IPS-20b (cell line): ENCODE measurements around the gene TTC21A.
A peak's percentile ranks its signal among the peaks of the same experiment; 100 is the strongest.
"Not testable (repeated sequence)": the region's sequence is repeated elsewhere in the genome, so short reads cannot be mapped to it uniquely, and the experiment has no call there.

Experiments
- H3K27ac ChIP-seq: one replicate; pipeline ENCODE4 v1.5.1; 2013; ENCODE audit warnings: low read length
- H3K27me3 ChIP-seq: 2 replicates; pipeline ENCODE4 v1.6.1; 2013; ENCODE audit warnings: mild to moderate bottlenecking, low read length, inconsistent platforms; ENCODE audit not compliant: insufficient read depth
- H3K36me3 ChIP-seq: 2 replicates; pipeline ENCODE4 v1.6.1; 2013; ENCODE audit warnings: low read depth, mild to moderate bottlenecking, inconsistent platforms, low read length, moderate library complexity; ENCODE audit not compliant: insufficient read depth
- H3K4me1 ChIP-seq: 2 replicates; pipeline ENCODE4 v1.6.1; 2013; ENCODE audit warnings: mild to moderate bottlenecking, control low read depth, inconsistent platforms, low read length, moderate library complexity; ENCODE audit not compliant: insufficient read depth
- H3K4me3 ChIP-seq: 2 replicates; pipeline ENCODE4 v1.5.1; 2013; ENCODE audit warnings: mild to moderate bottlenecking, low read length, inconsistent platforms
- H3K9ac ChIP-seq: 2 replicates; pipeline ENCODE4 v1.6.1; 2013; ENCODE audit warnings: low read depth, mild to moderate bottlenecking, inconsistent platforms, low read length, moderate library complexity
- H3K9me3 ChIP-seq: 2 replicates; pipeline ENCODE4 v1.6.1; 2013; ENCODE audit warnings: mild to moderate bottlenecking, low read depth, low read length, inconsistent platforms; ENCODE audit not compliant: insufficient read depth

Gene TTC21A

GRCh38 chr3:39168156-39168780 lies 60.8 kb downstream of the TTC21A start:
- Histone ChIP-seq H3K4me1 (peaks cover 3% of the 10 kb centered on the region), H3K4me3 (no peak overlapping the region), H3K27me3 (no peaks in the 10 kb centered on the region), H3K9ac (no peak overlapping the region), H3K27ac (no peak overlapping the region), H3K9me3 (no peaks in the 10 kb centered on the region), H3K36me3 (no peaks in the 10 kb centered on the region)

GRCh38 chr3:39169712-39170111 lies 62.2 kb downstream of the TTC21A start:
- Histone ChIP-seq H3K9me3 (no peaks in the 10 kb centered on the region), H3K36me3 (no peaks in the 10 kb centered on the region), H3K27ac (no peak overlapping the region), H3K4me3 (no peak overlapping the region), H3K9ac (no peak overlapping the region), H3K4me1 (peaks cover 3% of the 10 kb centered on the region), H3K27me3 (no peaks in the 10 kb centered on the region)

- peaks cover 3% of the 10 kb centered on the region for H3K4me1 ChIP-seq
- H3K27ac ChIP-seq = no peak overlapping the region
- H3K4me3 ChIP-seq = no peak overlapping the region
Observed at GRCh38 chr3:39170461-39170860, 63.0 kb downstream of the TTC21A start.

GRCh38 chr3:39170877-39171276 lies 63.4 kb downstream of the TTC21A start:
- not testable (repeated sequence) for H3K27me3 ChIP-seq, H3K27ac ChIP-seq, H3K4me1 ChIP-seq, H3K9ac ChIP-seq, H3K36me3 ChIP-seq, H3K9me3 ChIP-seq, H3K4me3 ChIP-seq

More at GRCh38 chr3:39170461-39170860, 63.0 kb downstream of the TTC21A start:
- Histone ChIP-seq H3K9me3 (no peaks in the 10 kb centered on the region), H3K9ac (no peak overlapping the region), H3K27me3 (no peaks in the 10 kb centered on the region), H3K36me3 (no peaks in the 10 kb centered on the region)

- Histone ChIP-seq H3K9me3 (no peaks in the 10 kb centered on the region), H3K36me3 (no peaks in the 10 kb centered on the region), H3K9ac (no peak overlapping the region), H3K4me3 (no peak overlapping the region), H3K27ac (no peak overlapping the region), H3K4me1 (no peaks in the 10 kb centered on the region), H3K27me3 (no peaks in the 10 kb centered on the region)
Observed at GRCh38 chr3:39171860-39172259, 64.4 kb downstream of the TTC21A start.

GRCh38 chr3:39173318-39174125 lies 66.0 kb downstream of the TTC21A start:
- Histone ChIP-seq H3K4me1 (peaks cover 5% of the 10 kb centered on the region), H3K9me3 (no peaks in the 10 kb centered on the region), H3K4me3 (no peak overlapping the region), H3K36me3 (no peaks in the 10 kb centered on the region), H3K9ac (no peak overlapping the region), H3K27me3 (0 out of 2 replicates have a peak, but pooled peaks cover 2% of the 10 kb centered on the region), H3K27ac (no peak overlapping the region)

GRCh38 chr3:39176025-39176714 lies 68.7 kb downstream of the TTC21A start:
- Histone ChIP-seq H3K36me3 (no peaks in the 10 kb centered on the region), H3K27ac (no peak overlapping the region), H3K9ac (no peak overlapping the region), H3K4me3 (no peak overlapping the region), H3K9me3 (no peaks in the 10 kb centered on the region), H3K27me3 (peaks cover 22% of the 10 kb centered on the region), H3K4me1 (peaks cover 19% of the 10 kb centered on the region)

- peak overlapping the region; percentile 83; the same call in 1 of the 2 replicates for H3K9ac ChIP-seq
- no peaks in the 10 kb centered on the region for H3K36me3 ChIP-seq
- H3K27me3 ChIP-seq = peaks cover 22% of the 10 kb centered on the region
- peak overlapping the region; percentile 81 for H3K4me3 ChIP-seq
- H3K4me1 ChIP-seq = peaks cover 26% of the 10 kb centered on the region
- no peaks in the 10 kb centered on the region for H3K9me3 ChIP-seq
- peak overlapping the region; percentile 55 for H3K27ac ChIP-seq
Observed at GRCh38 chr3:39177708-39178332, 70.3 kb downstream of the TTC21A start.

GRCh38 chr3:39178553-39178952 lies 71.1 kb downstream of the TTC21A start:
- Histone ChIP-seq H3K4me1 (peaks cover 26% of the 10 kb centered on the region), H3K27ac (peak overlapping the region; percentile 55), H3K27me3 (peaks cover 22% of the 10 kb centered on the region), H3K9ac (peak overlapping the region; percentile 83; the same call in 1 of the 2 replicates), H3K36me3 (no peaks in the 10 kb centered on the region), H3K9me3 (no peaks in the 10 kb centered on the region), H3K4me3 (peak overlapping the region; percentile 81)

GRCh38 chr3:39180183-39180545 lies 72.7 kb downstream of the TTC21A start:
- no peaks in the 10 kb centered on the region for H3K9me3 ChIP-seq
- peaks cover 22% of the 10 kb centered on the region for H3K27me3 ChIP-seq
- peaks cover 26% of the 10 kb centered on the region for H3K4me1 ChIP-seq
- no peaks in the 10 kb centered on the region for H3K36me3 ChIP-seq
- no peak overlapping the region for H3K27ac ChIP-seq
- peak overlapping the region; percentile 62 for H3K4me3 ChIP-seq
- peak overlapping the region; percentile 17; the same call in 1 of the 2 replicates for H3K9ac ChIP-seq

- Histone ChIP-seq H3K36me3 (no peaks in the 10 kb centered on the region), H3K9me3 (no peaks in the 10 kb centered on the region), H3K4me3 (peak overlapping the region; percentile 62), H3K4me1 (peaks cover 26% of the 10 kb centered on the region), H3K27ac (no peak overlapping the region), H3K9ac (peak overlapping the region; percentile 29; the same call in 1 of the 2 replicates), H3K27me3 (peaks cover 22% of the 10 kb centered on the region)
Observed at GRCh38 chr3:39180546-39181346, 73.3 kb downstream of the TTC21A start.
